ENCODE results near the gene CSDE1.

CSDE1 gene

DNA sequence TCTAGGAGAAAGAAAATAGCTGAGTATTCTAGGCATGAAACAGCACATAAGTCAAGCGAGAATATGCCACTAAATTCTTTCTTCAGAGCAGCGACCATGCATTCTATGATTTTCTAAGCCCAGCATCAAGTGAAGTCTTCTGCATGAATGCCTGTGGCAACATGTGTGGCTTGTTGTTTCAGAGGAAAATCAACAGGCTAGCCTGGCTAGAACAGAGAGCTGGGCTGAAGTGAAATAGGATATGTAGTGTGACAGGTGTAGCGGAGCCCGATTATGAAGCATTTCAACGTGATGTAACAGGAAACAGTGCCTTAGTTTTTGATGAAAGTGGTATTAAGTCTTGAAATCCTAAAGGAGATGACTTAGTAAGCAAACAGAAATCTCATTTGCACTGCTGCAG, 7.0 kb downstream of the CSDE1 start:
- no peak for DNase-seq (ENCODE audit: low read depth in 2 of 3, low spot score in 2 of 3)

DNA sequence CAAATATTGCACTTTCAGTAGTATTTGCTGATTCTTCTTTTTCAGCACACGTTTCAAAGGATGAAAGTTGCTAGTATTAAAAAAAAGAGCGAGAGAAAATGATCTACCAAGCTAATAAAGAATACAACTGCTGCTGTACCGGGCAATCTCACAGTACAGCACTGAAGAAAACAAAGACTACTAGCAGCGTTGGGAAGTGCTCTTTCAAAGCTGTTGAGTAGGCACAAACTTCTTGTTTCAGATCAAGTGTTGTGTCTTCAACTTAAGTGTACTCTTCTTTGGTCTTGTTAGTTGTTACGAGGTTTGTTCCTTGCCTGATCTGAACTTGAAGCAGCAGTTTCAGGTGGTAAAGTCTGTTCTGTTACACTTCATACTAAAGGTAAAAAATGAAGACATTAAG, 7.9 kb downstream of the CSDE1 start:
- no peak for DNase-seq (ENCODE audit: low read depth in 2 of 3, low spot score in 2 of 3)

DNA sequence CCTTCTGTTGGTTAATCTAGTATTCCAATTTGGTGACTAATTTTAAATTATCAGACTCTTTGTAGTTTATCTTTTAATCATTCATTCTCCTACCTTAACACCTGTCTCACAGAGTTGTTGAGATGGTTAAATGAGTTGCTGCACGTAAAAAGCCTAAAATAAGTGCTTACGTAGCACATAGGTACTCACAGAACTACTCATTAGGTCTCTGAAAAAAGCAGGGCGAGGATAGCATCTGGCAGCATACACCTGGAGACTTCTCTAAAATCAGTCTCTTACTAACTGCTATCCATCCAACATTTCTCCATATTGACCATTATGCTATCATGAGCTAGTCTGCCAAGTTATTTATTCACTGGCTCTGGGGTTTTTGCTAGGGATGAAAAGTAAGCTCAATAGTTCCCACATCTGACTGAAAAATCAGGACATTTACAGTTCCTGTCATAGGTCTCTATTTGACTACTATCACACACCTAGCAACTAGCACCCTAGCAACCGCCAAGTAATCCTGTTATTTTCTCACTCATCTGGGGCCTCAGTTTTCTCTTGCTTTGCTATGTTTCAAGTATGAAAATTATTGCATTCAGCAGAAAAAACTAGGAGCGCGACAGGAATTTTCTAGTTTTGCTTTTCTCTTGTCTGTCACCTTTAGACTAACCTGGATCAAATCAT, 11.2 kb downstream of the CSDE1 start:
- no peak for DNase-seq (ENCODE audit: low read depth in 2 of 3, low spot score in 2 of 3)

DNA sequence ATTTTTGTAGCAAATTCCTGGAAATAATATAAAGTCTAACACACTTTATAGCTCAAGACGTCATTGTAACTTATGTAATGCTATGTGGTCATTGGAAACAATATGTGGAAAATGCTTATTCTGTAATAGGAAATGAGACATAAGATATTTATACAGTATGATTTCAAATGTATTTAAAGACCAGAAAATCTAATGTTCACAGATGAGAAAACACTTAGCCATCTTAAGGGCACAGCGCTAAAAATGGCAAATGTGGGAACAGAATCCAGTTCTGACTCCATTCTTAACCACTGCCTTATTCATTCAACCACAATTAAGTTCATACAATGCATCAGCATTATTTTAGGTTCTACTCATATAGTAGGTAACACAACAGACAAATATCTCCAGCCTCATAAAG, 12.5 kb downstream of the CSDE1 start:
- DNase-seq (ENCODE audit: low read depth in 2 of 3, low spot score in 2 of 3): no peak

DNA sequence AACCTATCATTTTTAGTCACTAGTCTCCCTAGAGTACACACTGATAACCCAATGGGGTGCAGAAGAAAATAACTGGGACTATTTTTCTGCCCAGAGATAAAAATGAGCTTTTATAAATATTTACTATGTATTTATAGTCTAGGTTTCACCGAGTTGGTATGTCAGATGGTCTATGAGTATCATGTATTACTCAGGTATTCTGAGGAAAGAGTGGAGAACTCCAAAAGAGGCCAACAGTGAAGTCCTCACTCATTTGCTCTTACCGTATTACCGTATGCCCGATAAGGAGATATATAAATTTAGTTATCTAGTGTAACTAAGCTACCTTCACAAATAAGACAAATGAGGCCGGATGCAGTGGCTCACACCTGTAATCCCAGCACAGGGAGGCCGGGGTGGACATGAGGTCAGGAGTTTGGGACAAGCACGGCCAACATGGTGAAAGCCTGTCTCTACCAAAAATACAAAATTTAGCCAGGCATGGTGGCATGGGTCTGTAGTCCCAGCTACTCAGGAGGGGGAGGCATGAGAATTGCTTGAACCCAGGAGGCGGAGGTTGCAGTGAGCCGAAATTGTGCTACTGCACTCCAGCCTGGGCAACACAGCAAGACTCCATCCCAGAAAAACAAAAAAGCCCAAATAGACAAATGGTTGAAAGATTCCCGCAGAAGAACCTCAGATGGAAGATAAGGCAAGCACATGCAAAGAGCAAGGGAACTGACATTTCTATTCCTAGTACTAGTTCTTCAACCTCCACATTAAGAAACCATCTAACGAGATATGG, 15.6 kb downstream of the CSDE1 start:
- no peak for DNase-seq (ENCODE audit: low read depth in 2 of 3, low spot score in 2 of 3)

DNA sequence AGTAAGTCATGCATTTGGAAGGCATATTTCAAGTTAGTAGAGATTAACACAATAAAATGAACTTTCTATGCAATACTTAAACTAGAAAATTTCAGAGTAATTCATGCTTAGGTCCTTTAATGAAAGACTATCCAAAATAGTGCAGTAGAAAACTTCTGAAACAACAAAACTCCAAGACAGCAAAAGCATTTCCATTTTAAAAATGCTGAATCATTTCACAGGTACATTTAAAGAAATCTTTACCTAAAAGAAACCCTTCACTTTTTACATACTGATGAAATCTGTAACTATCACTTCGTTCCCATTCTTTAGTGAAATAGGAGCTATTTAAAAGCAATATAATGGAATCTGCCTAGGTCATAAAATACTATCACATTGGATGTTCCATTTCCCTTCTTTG, 17.5 kb downstream of the CSDE1 start:
- no peak for DNase-seq (ENCODE audit: low read depth in 2 of 3, low spot score in 2 of 3)

DNA sequence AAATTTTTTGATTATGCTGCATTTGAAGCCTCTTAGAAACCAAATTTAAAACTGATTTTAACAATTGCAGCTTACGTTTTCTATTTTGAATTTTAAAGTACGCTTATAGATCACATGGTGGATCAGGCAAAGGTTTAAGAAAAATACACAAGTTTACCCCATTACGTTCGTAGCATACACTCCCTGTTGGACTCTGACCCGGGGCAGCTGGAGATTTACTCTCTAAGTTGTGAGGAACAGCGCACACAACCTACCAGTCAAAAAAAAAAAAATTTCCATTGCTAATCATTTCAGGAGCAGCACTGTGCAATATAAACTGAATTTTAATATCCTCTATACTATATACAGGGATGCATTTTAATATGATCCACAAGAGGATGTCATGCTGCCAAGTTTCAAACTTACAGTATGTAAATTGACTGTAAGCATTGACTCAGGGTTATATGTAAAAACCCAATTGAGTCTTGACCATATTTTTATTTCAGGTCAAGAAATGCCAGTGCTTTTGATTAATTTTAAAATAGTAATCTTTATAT, 20.4 kb downstream of the CSDE1 start:
- DNase-seq (ENCODE audit: low read depth in 2 of 3, low spot score in 2 of 3): no peak

DNA sequence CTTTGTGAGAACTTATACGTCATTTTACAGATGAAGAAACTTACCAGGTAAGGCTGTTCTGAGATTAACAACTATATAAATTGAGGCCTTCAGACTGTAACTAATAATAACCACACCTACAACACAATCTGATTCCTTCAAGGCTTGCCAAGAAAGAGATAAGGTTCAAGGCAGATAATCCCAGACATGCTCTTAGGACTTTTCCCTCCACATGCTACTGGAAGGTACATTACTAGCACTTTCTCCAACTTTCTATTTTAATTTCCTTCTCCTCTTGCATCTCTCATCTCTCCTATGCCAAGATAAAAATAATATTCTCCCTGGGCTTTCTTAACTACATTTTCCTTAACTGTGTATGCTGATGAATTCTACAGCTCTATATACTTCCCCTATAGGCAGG, 22.3 kb downstream of the CSDE1 start:
- DNase-seq (ENCODE audit: low read depth in 2 of 3, low spot score in 2 of 3): no peak

DNA sequence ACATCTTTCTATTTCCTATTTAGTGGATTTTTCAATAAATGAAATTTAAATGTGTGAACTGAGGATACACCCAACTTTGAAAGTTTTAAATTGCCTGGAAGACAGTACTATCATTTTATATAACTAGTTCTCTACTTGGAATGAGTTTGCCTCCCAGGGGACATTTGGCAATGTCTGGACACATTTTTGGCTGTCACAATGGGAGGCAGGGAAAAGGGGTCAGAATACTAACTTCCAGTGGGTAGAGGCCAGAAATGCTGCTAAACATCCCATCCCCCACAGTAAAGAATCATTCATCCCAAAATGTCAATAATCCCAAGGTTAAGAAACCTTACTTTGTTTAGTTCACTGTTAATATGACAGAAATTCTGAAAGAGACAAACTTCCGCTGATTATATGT, 28.0 kb downstream of the CSDE1 start:
- DNase-seq (ENCODE audit: low read depth in 2 of 3, low spot score in 2 of 3): no peak

DNA sequence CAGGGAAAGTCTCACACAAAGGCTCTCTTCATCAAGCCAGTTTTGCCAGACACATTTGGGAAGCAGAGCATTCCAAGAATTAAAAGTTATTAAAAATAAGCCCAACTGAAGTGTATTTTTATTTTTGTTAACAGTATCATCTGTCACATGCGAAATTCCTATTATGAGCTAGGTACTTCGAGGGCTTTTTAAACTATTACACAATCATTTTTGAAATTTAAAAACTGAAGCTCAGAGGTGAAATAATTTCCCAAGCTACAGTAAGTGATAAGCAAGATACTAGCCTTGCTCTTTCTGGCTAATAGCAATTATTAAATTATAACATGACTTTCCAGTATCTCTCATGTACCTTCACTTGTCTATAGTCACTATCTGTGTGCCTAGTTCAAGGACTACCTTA, 29.2 kb downstream of the CSDE1 start:
- DNase-seq (ENCODE audit: low read depth in 2 of 3, low spot score in 2 of 3): no peak

DNA sequence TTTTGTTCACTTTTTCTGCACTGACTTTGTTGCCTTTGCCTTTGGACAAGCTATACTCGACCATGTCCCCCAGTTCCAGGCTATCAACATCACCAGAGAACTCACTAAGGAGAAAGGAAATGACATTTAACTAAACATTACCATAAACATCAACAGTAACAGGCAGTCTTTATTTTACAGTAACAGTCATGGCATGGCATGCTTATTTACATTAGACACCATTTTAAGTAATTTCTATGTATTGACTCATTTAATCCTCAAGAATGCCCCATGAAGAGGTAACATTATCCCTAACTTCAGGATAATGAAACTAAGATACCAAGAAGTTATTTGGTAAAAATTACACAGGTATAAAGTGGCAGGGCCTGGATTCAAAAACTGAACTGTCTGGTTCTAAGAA, 32.6 kb downstream of the CSDE1 start:
- DNase-seq (ENCODE audit: low read depth in 2 of 3, low spot score in 2 of 3): no peak

DNA sequence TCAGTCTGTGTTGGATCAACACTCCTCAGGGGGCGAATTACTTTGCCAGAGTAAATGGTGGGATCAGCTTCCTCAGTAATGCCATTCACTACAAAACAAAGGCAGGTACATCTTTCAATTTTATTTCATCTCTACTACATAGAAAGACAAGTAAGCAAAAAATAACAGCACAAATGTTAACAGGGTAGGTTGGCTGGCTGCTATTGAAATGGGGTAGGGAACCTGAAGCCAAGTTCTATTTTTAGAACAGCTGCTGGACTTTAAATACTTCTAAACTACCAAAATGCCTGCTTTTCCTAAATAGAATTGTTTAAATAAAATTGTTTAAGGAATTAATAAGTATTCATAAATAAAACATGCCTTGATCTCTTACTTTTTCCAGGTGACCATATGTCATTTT, 33.9 kb downstream of the CSDE1 start:
- DNase-seq (ENCODE audit: low read depth in 2 of 3, low spot score in 2 of 3): no peak

DNA sequence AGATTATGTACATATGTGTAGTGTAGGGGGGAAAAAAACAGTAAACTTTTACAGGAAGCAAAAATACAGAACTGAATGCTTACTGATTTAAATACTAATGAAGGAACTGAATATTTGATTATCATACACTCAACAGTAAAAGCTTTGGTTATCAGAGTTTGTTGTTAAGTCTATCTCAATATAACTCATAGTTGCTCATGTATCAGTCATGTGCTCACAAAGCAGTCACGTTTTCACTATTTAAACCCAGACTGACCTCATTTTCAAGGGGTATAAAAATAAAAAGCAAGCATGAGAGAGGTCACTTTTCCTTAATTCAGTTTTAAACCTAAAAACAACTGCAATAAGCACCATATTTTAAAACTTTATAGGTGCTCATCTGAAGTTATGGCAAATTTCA, 34.3 kb downstream of the CSDE1 start:
- no peak for DNase-seq (ENCODE audit: low read depth in 2 of 3, low spot score in 2 of 3)

DNA sequence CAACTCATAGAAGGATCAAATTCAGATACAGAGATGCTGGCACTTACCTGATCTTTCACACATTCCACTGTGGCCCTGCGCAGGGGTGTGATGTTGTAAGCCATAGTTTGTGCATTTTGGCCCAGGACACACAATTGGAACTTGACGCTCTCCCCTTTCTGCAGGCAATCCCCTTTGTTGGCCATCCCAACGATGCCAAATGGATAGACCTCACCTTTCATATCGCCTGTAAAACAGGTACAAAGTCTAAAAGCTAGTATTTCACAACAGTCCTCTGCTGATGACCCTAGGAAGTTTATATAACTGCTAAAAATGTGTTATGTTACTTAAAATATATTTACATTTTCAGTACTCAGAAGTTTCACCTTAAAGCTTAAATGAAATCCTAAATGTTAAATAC, 37.3 kb downstream of the CSDE1 start:
- DNase-seq (ENCODE audit: low read depth in 2 of 3, low spot score in 2 of 3): no peak

DNA sequence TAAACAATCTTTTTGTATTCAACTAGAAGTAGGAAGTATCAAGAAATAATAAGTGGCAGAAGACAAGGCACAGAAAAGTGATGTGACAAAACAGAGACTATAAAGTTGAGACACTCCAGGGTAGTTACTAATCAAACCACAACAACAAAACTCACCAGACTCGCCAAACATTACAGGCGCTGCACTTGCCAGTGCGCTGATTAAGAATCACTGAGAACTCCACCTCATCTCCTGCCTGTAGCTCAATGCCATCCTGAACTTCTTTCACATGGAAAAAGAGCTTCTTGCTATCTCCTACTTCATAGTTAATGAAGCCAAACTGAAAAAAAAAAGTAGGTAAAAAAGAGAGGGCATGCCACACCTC, 38.4 kb downstream of the CSDE1 start:
- no peak for DNase-seq (ENCODE audit: low read depth in 2 of 3, low spot score in 2 of 3)

DNA sequence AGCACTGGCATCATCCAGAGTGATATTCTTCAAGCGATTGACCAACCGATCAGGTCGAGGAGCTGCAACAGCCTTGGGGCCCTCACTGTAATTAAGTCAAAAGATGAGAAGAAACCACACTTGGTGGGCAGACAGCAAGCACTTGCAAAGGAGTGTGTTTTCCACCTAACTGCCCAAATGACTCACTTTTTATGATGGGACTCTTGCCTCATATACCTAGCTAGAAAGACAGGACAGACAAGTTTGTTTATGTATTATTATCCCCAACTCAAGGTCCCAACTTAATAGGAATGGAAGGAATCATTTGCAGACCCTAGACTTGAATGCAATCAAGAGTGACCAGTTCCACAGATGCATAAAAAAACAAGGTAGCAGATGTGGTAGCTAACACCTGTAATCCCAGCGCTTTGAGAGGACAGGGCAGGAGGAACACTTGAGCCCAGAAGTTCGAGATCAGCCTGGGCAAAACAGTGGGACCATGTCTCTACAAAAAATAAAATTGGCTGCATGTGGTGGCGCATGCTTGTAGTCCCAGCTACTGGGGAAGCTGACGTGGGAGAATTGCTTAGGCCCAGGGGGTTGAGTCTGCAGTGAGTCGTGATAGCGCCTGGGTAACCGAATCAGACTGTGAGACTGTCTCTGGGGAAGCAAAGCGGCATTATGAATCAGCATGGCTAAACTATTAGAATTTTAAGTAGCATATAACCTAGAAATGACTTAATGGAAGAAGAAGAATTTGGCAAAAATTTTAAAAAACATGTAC, 38.9 kb downstream of the CSDE1 start:
- DNase-seq (ENCODE audit: low read depth in 2 of 3, low spot score in 2 of 3): no peak

DNA sequence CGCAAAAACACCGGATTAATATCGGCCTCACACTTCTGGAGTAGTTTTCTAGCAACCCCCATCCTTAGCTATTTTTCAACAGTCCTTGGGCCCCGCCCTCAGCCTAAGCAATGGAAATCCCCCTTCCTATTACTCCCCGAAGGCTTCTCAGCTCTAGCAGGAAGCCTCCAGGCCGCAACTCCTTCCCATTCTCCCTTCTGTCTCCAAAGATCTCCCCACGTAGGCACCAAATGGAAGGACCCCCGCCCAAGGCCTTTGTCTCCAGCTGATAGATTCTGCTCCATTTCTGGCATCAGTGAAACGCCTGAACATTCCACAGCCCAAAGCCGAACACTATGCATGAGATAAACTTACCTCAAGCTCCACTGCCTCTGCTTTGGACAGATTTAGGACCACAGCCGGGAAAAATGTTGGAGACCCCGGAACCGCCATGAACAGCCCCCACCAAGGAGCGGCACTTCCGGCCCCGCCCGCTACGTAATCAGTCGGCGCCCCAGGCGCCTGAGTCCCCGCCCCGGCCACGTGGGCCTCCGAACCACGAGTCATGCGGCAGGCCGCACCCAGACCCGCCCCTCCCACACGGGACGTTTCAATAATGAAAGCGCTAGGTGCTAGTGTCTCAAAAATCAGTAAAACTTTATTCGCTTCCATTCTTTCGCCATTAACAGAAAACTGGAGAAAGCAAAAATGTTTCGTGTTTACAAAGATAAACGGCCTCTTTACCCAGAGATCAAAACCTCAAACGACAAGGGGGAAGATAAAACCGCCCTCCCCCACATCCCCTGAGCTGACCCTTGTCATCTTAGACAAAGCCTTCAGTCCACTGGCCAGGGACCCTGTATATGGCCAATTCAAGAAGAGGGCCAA, 41.2 kb downstream of the CSDE1 start, which contains the start of gene NRAS:
Gene NRAS, minus strand, starts transcription at position 468 of the 867 bp plus-strand sequence. CDS start 611 bp downstream, outside the sequence.
- DNase-seq (ENCODE audit: low read depth in 2 of 3, low spot score in 2 of 3): peak; percentile 86 to 92 (median 91)

DNA sequence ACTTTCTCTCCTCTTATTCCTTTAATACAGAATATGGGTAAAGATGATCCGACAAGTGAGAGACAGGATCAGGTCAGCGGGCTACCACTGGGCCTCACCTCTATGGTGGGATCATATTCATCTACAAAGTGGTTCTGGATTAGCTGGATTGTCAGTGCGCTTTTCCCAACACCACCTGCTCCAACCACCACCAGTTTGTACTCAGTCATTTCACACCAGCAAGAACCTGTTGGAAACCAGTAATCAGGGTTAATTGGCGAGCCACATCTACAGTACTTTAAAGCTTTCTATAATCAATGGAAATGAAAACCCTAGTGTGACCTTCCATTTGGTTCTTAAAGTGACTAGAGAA, 41.9 kb downstream of the CSDE1 start:
- DNase-seq (ENCODE audit: low read depth in 2 of 3, low spot score in 2 of 3): no peak

DNA sequence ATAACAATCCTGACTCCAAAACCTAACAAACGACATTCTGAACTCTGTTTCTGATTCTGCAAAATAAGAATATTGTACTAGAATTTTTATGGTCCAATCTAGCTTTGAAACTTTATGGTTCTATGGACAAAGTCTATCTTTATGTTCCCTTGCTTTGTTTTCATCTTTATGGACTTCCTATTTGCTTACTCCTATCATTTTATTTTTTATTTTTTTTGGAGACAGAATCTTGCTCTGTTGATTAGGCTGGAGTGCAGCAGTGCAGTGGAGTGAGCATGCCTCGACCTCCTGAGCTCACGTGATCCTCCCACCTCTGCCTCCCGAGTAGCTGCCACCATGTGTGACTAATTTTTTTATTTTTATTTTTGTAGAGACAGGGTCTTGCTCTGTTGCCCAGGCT, 44.8 kb downstream of the CSDE1 start:
- DNase-seq (ENCODE audit: low read depth in 2 of 3, low spot score in 2 of 3): no peak

DNA sequence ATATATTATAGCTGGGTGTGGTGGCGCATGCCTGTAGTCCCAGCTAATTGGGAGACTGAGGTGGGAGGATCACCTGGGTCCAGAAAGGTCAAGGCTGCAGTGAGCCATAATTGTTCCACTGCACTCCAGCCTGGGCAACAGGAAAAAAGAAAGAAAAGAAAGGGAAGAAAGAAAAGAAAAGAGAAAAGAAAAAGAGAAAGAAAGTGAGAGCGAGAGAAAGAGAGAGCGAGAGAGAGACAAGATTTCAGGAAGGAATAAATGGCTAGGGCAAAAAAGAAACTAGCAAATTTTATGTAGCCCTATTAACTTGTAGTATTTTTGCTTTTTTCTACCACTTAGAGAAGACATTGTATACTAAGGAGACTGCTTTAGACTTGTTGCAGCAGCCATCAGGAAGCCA, 47.4 kb downstream of the CSDE1 start:
- no peak for DNase-seq (ENCODE audit: low read depth in 2 of 3, low spot score in 2 of 3)

DNA sequence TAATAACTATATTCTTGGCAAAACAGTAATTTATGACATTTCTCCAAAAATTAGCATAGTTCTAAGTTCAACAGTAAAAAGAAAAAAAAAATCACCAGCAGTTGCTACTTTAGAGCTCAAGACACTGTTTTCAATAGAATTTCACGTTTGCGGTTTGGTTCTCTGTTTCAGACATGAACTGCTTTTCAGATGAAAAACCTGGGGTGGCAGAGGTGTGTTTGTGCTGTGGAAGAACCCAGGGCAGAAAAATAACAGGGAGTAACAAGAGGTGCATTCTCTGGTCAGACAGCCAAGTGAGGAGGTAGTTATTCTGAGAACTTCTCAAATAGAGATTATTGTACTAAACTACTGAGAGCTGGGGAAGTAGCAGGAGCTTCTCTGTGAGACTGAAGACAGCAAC, 50.2 kb downstream of the CSDE1 start:
- DNase-seq (ENCODE audit: low read depth in 2 of 3, low spot score in 2 of 3): no peak
